Endothelial cell of umbilical vein (primary cell): ENCODE data around the gene CCDC6. TPM values are rescaled to one million over a fixed set of nuclear protein-coding genes. Genes with fewer than 3 reads are reported as not detected.
A peak's percentile ranks its signal among the peaks of the same experiment; 100 is the strongest.

Experiments
- BruUV-seq: library from RNA; stranded (reverse); fragments of 400-500 nt; replicated peaks from 2 replicates; lab custom pipeline; 2021; lab: Mats Ljungman, UMichigan
- CTCF ChIA-PET: fragments of 300-600, 350-600 bp; sonication (Branson Sonifier 250); formaldehyde crosslinking; loops from one replicate; lab custom pipeline; 2021; ENCODE audit warnings: antibody characterized with exemption, inconsistent platforms; lab: Charles Lee
- POLR2A ChIA-PET: fragments of 300-600, 350-600 bp; sonication (Branson Sonifier 250); formaldehyde crosslinking; loops from one replicate; lab custom pipeline; 2021; ENCODE audit warnings: antibody characterized with exemption, inconsistent platforms; lab: Charles Lee
- DNase-seq: peaks from one replicate; pipeline ENCODE4 v3.0.0-alpha.2; 2011; ENCODE audit warnings: low read depth, low spot score
- FAIRE-seq: peaks from 2 replicates; lab custom pipeline; 2011; peaks lifted over from hg19 to GRCh38; lab: Jason Lieb, UNC
- H2AFZ ChIP-seq: 2 replicates; pipeline ENCODE4 v1.6.0; 2012; ENCODE audit warnings: low read depth, low read length, control low read depth, inconsistent platforms
- H3K27ac ChIP-seq: 2 replicates; pipeline ENCODE4 v1.5.1; 2011; ENCODE audit warnings: low read depth, mild to moderate bottlenecking, control low read depth, low read length, moderate library complexity; ENCODE audit not compliant: insufficient read depth
- H3K27me3 ChIP-seq, 2 experiments: 2 replicates each; pipeline versions ENCODE4 v1.6.0 to v1.6.1; 2011; ENCODE audit warnings: low read length in 2 of 2, mixed read lengths in 1 of 2; ENCODE audit not compliant: control insufficient read depth in 2 of 2, insufficient read depth in 2 of 2
- H3K36me3 ChIP-seq, 2 experiments: 2 replicates in 1 of 2; 3 replicates in 1 of 2; pipeline ENCODE4 v1.5.1; 2011; ENCODE audit warnings: low read length in 2 of 2, mild to moderate bottlenecking in 1 of 2, moderate library complexity in 1 of 2; ENCODE audit not compliant: control insufficient read depth in 2 of 2, insufficient read depth in 2 of 2; ENCODE audit errors: extremely low read depth in 1 of 2
- H3K4me1 ChIP-seq: 3 replicates; pipeline ENCODE4 v1.5.1; 2011; ENCODE audit warnings: mild to moderate bottlenecking, low read length; ENCODE audit not compliant: control insufficient read depth, insufficient read depth; ENCODE audit errors: extremely low read depth
- H3K4me2 ChIP-seq: 2 replicates; pipeline ENCODE4 v1.6.1; 2011; ENCODE audit warnings: low read length, control low read depth, mixed read lengths; ENCODE audit not compliant: insufficient read depth
- H3K4me3 ChIP-seq, 3 experiments: fragments of 200-600 bp in 1 of 3; sonication (generic), shearing (Covaris generic) in 1 of 3; replicated peaks in 1 of 3; 2 replicates each; pipeline ENCODE4 v1.5.1; 2011 to 2016; ENCODE audit warnings: control low read depth in 3 of 3, low read length in 3 of 3, mild to moderate bottlenecking in 2 of 3, inconsistent platforms in 1 of 3, low read depth in 1 of 3, moderate library complexity in 1 of 3; ENCODE audit not compliant: insufficient read depth in 1 of 3
- H3K79me2 ChIP-seq: 2 replicates; pipeline ENCODE4 v1.6.0; 2012; ENCODE audit warnings: low read length, inconsistent platforms; ENCODE audit not compliant: control insufficient read depth, insufficient read depth
- H3K9ac ChIP-seq: replicated peaks from 2 replicates; pipeline ENCODE3; 2011; ENCODE audit warnings: low read length, control low read depth; ENCODE audit not compliant: insufficient read depth; ENCODE audit errors: extremely low read depth
- H3K9me1 ChIP-seq: replicated peaks from 3 replicates; pipeline ENCODE4 v1.6.0; 2011; ENCODE audit warnings: mild to moderate bottlenecking, low read length; ENCODE audit not compliant: control insufficient read depth, insufficient read depth; ENCODE audit errors: extremely low read depth
- H3K9me3 ChIP-seq: replicated peaks from 2 replicates; pipeline ENCODE4 v1.5.1; 2012; ENCODE audit warnings: low read length, inconsistent platforms; ENCODE audit not compliant: control insufficient read depth, insufficient read depth
- H4K20me1 ChIP-seq: replicated peaks from 2 replicates; pipeline ENCODE3; 2011; ENCODE audit warnings: mild to moderate bottlenecking, low read length; ENCODE audit not compliant: control insufficient read depth, insufficient read depth; ENCODE audit errors: extremely low read depth
- EZH2 ChIP-seq: IDR thresholded peaks from 2 replicates; pipeline ENCODE4 v1.6.1; 2012; ENCODE audit warnings: borderline replicate concordance, low read depth, mild to moderate bottlenecking, moderate library complexity, low read length, inconsistent platforms; ENCODE audit not compliant: severe bottlenecking
- FOS ChIP-seq: IDR thresholded peaks from 2 replicates; pipeline ENCODE4 v1.6.1; 2011; ENCODE audit warnings: mild to moderate bottlenecking, low read length, moderate library complexity, borderline replicate concordance; ENCODE audit not compliant: insufficient read depth
- GATA2 ChIP-seq: IDR thresholded peaks from 2 replicates; pipeline ENCODE4 v1.7.0; 2011; ENCODE audit warnings: low read depth, mild to moderate bottlenecking, moderate library complexity, mixed read lengths, low read length; ENCODE audit not compliant: insufficient read length, insufficient read depth
- JUN ChIP-seq: IDR thresholded peaks from 2 replicates; pipeline ENCODE4 v1.6.1; 2011; ENCODE audit warnings: borderline replicate concordance, low read depth; ENCODE audit not compliant: insufficient read length, insufficient read depth
- MAX ChIP-seq: IDR thresholded peaks from 2 replicates; pipeline ENCODE4 v1.6.1; 2011; ENCODE audit not compliant: insufficient read depth, insufficient read length
- MYC ChIP-seq: IDR thresholded peaks from one replicate; pipeline ENCODE4 v1.6.1; 2011; ENCODE audit warnings: mild to moderate bottlenecking, low read depth, low read length
- POLR2A ChIP-seq: IDR thresholded peaks from 2 replicates; pipeline ENCODE4 v1.6.1; 2012; ENCODE audit warnings: low read depth, mild to moderate bottlenecking, control low read depth, low read length
- POLR2AphosphoS5 ChIP-seq: IDR thresholded peaks from 2 replicates; pipeline ENCODE4 v1.6.1; 2012; ENCODE audit warnings: low read depth, mild to moderate bottlenecking, control low read depth, low read length, moderate library complexity; ENCODE audit not compliant: insufficient read depth
- dilution Hi-C: fragments of 300-500 bp; cut with MboI; formaldehyde crosslinking; loops from one replicate; pipeline ENCODE4 v1.15.0; 2019; ENCODE audit warnings: low sequenced_read_pairs; ENCODE audit not compliant: extremely low pct_ligation_motif_present
- intact Hi-C: fragments of 100-400 bp; cut with micrococcal nuclease; formaldehyde crosslinking; loops from one replicate; pipeline ENCODE4 v1.10.0; 2022
- polyA plus RNA-seq, 4 experiments: library from polyadenylated mRNA; depleted of rRNA in 3 of 4; stranded (reverse) in 3 of 4; unstranded in 1 of 4; fragments of >200 nt; gene quantifications; 2 replicates each; pipeline versions ENCODE4 v1.2.1 to v1.2.3, GENCODE V29; 2011 to 2012; ENCODE audit warnings: missing spikeins in 1 of 4
- total RNA-seq: library from RNA; stranded (reverse); gene quantifications from 2 replicates; pipeline ENCODE4 v1.2.3, GENCODE V29; 2021
- TF ChIP-seq, protein P1 (sequence below), 2 donors: IDR thresholded peaks; 1 replicate in 1 of 2; 2 replicates in 1 of 2; pipeline ENCODE4 v1.5.1; 2011; ENCODE audit warnings: low read length in 2 of 2, mild to moderate bottlenecking in 2 of 2, moderate library complexity in 2 of 2, control low read depth in 1 of 2, inconsistent platforms in 1 of 2, low read depth in 1 of 2; ENCODE audit not compliant: insufficient read depth in 1 of 2; ENCODE audit errors: extremely low read depth in 1 of 2

The CCDC6 gene
- total and polyA plus RNA-seq, 2 donors (not counting 3 experiments of a cell fraction or from before 2014, with no cell fraction given) = 16.8 to 36.8 TPM

GRCh38 chr10:59864141-59864962 lies 42.0 kb downstream of the CCDC6 start:
- H3K27ac ChIP-seq = no peak overlapping the region
- TF ChIP-seq, protein P1, sequence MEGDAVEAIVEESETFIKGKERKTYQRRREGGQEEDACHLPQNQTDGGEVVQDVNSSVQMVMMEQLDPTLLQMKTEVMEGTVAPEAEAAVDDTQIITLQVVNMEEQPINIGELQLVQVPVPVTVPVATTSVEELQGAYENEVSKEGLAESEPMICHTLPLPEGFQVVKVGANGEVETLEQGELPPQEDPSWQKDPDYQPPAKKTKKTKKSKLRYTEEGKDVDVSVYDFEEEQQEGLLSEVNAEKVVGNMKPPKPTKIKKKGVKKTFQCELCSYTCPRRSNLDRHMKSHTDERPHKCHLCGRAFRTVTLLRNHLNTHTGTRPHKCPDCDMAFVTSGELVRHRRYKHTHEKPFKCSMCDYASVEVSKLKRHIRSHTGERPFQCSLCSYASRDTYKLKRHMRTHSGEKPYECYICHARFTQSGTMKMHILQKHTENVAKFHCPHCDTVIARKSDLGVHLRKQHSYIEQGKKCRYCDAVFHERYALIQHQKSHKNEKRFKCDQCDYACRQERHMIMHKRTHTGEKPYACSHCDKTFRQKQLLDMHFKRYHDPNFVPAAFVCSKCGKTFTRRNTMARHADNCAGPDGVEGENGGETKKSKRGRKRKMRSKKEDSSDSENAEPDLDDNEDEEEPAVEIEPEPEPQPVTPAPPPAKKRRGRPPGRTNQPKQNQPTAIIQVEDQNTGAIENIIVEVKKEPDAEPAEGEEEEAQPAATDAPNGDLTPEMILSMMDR (IDR thresholded peaks at IDR 0.05; ENCODE audit: extremely low read depth in 1 of 2, insufficient read depth in 1 of 2, low read depth in 1 of 2, low read length in 2 of 2) = no peak
- TF ChIP-seq EZH2 (no peak), MYC (no peak), FOS (no peak), POLR2AphosphoS5 (no peak), JUN (no peak), MAX (no peak), GATA2 (no peak), POLR2A (no peak)
- H3K36me3 ChIP-seq = no peaks in the 10 kb centered on the region
- POLR2A ChIA-PET = interaction anchor here (0.5 kb wide), 1 partner anchor 12 kb away, joined by 3 read pairs; no protein-coding TSS in a partner anchor
- no peaks in the 10 kb centered on the region for H3K9me1 ChIP-seq
- no peak overlapping the region for H3K9ac ChIP-seq
- H3K9me3 ChIP-seq = no peaks in the 10 kb centered on the region
- intact Hi-C loops (no loop called here), dilution Hi-C loops (no loop called here)
- DNase-seq (peak; percentile 36), FAIRE-seq (no peak)
- H2AFZ ChIP-seq = no peak overlapping the region
- H3K79me2 ChIP-seq = peaks cover 44% of the 10 kb centered on the region
- no peaks in the 10 kb centered on the region for H3K4me1 ChIP-seq
- no peak overlapping the region for H3K4me3 ChIP-seq
- no peaks in the 10 kb centered on the region for H3K27me3 ChIP-seq
- CTCF ChIA-PET = interaction anchor here (1.6 to 2.0 kb wide), 3 partner anchors 9 to 42 kb away, joined by 4 to 7 read pairs (median 6); partner anchors contain the start of gene CCDC6
- BruUV-seq = no TSS peak
- peaks cover 3% of the 10 kb centered on the region for H4K20me1 ChIP-seq
- H3K4me2 ChIP-seq = no peak overlapping the region
